Left ventricle myocardium inferior (tissue), 1 donor: ENCODE data around the gene BMPER. TPM values are rescaled to one million over a fixed set of nuclear protein-coding genes. Genes with fewer than 3 reads are reported as not detected.

Experiments
- DNase-seq: peaks from one replicate; pipeline ENCODE4 v3.0.0-alpha.2; 2020
- H3K27ac ChIP-seq: fragments of 200-600 bp; replicated peaks from 2 replicates; pipeline ENCODE4 v1.8.0; 2021
- H3K27me3 ChIP-seq: fragments of 200-600 bp; 2 replicates; pipeline ENCODE4 v1.8.0; 2021; ENCODE audit warnings: low read depth
- H3K36me3 ChIP-seq: fragments of 200-600 bp; 2 replicates; pipeline ENCODE4 v1.8.0; 2021
- H3K4me1 ChIP-seq: fragments of 200-600 bp; 2 replicates; pipeline ENCODE4 v1.8.0; 2021
- H3K4me3 ChIP-seq: fragments of 200-600 bp; 2 replicates; pipeline ENCODE4 v1.8.0; 2021; ENCODE audit warnings: mild to moderate bottlenecking, moderate library complexity
- H3K9me3 ChIP-seq: fragments of 200-600 bp; replicated peaks from 2 replicates; pipeline ENCODE4 v1.8.0; 2021
- intact Hi-C: fragments of 100-400 bp; cut with micrococcal nuclease; formaldehyde crosslinking; loops from one replicate; pipeline ENCODE4 v1.11.0; 2022
- total RNA-seq: library from RNA; stranded (reverse); fragmentation: NEBNext Ultra II Directional; extraction: Animal tissue kit (Norgen Biotek cat#: 25700); gene quantifications from one replicate; pipeline ENCODE4 v1.2.1, GENCODE V29; 2021
- TF ChIP-seq, protein P1 (sequence below): fragments of 200-600 bp; IDR thresholded peaks from 2 replicates; pipeline ENCODE4 v1.8.0; 2021; ENCODE audit warnings: antibody characterized with exemption, mild to moderate bottlenecking, borderline replicate concordance
- donor health status: DM: no; HTN: yes; CAD: no; lungs with severe emphysema.

Gene BMPER
- total RNA-seq, 1 donor from 2014 or later = 2.9 TPM

DNA sequence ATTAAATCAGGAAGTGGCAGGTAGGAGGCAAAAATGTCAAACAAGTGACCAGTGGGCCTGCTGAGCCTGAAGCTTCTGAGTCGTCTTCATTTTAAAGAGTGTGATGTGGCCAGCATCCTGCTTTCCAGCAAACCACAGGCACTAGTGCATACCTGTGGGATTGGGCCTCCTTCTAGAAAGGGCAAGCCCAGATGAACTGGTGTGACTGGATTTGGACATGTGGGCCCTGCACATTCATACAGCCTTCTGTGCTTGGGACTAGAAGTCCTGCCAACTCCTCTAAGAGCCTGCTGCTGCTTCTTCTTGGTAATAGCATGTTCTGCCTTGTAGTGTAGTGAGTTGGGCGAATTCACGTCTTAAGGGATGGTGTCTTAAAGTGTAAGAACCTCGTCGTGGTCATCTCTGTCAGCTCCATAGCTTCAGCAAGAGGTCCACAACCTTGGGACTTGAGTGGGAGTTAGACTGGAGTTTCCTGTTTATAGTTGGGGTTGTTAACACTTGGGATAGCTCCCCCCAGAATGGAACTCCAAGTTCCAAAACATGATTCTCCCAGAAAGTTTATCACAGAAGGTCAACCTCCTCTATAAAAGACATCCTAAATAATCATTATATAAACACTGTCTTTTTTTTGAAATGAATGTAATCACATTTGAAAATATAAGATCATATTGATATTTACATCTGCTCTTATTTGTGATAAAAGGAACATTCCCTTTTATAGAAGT is 11.2 kb downstream of the BMPER start:
- Histone ChIP-seq H3K4me3 (no peak overlapping the region), H3K4me1 (peaks cover 9% of the 10 kb centered on the region), H3K27me3 (peaks cover 16% of the 10 kb centered on the region), H3K9me3 (no peaks in the 10 kb centered on the region), H3K27ac (no peak overlapping the region), H3K36me3 (no peaks in the 10 kb centered on the region)
- TF ChIP-seq, protein P1, sequence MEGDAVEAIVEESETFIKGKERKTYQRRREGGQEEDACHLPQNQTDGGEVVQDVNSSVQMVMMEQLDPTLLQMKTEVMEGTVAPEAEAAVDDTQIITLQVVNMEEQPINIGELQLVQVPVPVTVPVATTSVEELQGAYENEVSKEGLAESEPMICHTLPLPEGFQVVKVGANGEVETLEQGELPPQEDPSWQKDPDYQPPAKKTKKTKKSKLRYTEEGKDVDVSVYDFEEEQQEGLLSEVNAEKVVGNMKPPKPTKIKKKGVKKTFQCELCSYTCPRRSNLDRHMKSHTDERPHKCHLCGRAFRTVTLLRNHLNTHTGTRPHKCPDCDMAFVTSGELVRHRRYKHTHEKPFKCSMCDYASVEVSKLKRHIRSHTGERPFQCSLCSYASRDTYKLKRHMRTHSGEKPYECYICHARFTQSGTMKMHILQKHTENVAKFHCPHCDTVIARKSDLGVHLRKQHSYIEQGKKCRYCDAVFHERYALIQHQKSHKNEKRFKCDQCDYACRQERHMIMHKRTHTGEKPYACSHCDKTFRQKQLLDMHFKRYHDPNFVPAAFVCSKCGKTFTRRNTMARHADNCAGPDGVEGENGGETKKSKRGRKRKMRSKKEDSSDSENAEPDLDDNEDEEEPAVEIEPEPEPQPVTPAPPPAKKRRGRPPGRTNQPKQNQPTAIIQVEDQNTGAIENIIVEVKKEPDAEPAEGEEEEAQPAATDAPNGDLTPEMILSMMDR = no peak
- intact Hi-C loops = no loop called here
- no peak for DNase-seq

DNA sequence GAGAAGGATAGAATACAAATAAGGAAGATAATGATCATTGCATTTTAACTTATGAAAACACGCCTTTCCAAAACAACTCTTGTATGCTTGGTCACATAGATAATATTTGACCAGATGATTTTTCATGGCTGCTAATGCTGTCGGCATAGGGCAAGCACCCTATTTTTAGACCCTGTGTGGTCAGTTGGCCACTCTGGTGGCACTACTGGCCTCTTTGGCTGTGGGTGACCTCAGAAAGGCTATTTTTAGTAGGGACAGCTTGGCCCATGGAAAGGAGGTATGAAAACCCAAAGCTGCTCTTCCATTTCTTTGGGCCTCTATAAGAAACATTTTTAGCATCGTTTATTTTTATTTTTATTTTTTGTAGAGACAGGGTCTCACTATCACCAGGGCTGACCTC is 12.3 kb downstream of the BMPER start:
- Histone ChIP-seq H3K27ac (no peak overlapping the region), H3K36me3 (no peaks in the 10 kb centered on the region), H3K9me3 (no peaks in the 10 kb centered on the region), H3K4me3 (no peak overlapping the region), H3K27me3 (peaks cover 26% of the 10 kb centered on the region), H3K4me1 (peaks cover 14% of the 10 kb centered on the region)
- DNase-seq = no peak
- TF ChIP-seq, protein P1 = no peak
- intact Hi-C loops = no loop called here

DNA sequence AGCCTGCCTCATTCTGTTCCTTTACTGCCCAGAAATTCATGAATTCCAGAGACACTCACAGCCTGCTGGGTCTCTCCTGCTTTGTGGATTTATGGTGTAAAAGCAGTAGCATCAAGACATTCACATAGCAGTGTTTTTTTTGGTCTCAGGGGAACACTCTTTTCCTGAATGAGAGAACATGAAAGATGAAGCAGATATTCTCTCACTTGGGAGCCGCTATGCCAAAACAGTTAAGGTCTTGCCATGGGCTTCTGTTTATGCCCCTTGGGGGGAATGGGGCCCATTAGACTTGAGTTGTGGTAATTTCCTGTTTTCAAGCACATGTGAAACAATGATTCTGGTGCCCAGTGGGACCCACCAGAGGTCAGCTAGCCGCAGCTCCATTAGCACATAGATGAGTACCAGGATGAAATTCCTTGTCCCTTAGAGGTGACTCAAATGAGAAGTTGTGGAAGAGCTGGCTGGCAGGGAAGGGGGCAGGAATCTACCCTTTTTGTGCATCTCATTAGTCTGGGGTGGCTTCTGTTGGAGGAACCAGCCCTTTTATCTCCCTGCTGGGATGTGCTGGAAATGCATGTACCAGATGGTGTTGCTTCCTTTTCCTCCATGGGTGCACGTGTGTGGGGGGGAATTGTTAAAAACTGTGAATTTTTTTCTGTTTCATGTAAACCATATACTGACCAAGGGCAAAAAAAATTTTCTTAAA is 13.3 kb downstream of the BMPER start:
- Histone ChIP-seq H3K4me3 (no peak overlapping the region), H3K27me3 (peaks cover 35% of the 10 kb centered on the region), H3K36me3 (no peaks in the 10 kb centered on the region), H3K4me1 (peaks cover 14% of the 10 kb centered on the region), H3K9me3 (no peaks in the 10 kb centered on the region), H3K27ac (no peak overlapping the region)
- intact Hi-C loops = no loop called here
- TF ChIP-seq, protein P1 = no peak
- DNase-seq = no peak

DNA sequence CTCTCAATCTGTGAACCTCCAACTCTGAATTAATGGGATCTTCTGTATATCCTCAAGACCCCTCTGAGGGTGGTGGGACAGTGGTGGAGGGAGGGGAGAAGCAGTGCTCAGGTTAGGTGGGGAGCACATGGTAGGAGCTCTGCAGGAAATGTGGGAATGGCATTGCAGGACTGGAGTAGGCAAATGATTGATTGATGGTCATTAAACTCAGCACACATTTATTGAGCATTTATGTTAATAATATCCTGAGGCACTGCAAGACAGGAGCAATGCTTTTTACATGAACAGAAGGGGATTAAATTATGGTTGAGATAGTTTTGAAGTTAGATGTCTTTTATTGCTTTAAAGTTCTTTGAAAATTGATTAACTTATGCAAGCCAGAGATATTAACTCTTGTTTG is 14.1 kb downstream of the BMPER start:
- TF ChIP-seq, protein P1 = no peak
- H3K36me3 ChIP-seq = no peaks in the 10 kb centered on the region
- intact Hi-C loops = no loop called here

DNA sequence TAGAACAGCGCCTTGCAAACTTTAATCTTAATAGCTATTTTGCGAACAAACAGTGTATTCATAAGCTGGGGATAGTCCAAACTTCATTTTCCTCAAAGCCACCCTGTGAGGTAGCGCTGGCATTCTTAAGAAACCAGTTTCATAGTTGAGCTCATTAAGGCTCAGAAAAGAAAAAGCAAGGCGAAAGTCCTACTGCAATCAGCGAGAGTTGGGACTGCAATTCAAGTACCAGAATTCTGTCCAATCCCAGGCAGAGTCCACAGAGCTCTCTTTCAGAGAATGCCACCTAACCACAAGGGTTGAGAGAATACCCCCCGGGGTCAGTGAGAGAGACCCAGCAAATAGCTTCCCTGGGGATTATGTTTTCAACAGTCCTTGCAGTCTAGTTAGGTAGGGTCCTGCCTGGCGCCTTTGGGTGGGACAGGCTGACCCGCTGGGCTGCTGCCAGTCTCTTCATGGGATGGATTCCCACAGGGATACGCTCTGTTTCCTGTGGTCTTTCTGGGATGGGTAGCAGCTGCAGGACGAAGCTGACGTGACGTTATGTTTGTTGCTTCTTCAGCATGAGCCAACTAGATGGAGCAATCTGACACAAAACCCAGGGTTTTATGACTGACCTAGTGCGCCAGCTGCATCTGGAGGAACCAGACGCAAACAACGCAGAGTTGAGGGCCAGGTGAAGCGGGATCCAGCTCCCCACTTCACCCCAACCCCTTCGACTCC is 16.0 kb downstream of the BMPER start:
- Histone ChIP-seq H3K4me3 (no peak overlapping the region), H3K27me3 (peaks cover 48% of the 10 kb centered on the region), H3K36me3 (no peaks in the 10 kb centered on the region), H3K9me3 (no peaks in the 10 kb centered on the region), H3K27ac (peak overlapping the region; percentile 55), H3K4me1 (peaks cover 14% of the 10 kb centered on the region)
- TF ChIP-seq, protein P1 = no peak
- DNase-seq = peak; percentile 57
- intact Hi-C loops = no loop called here

More for the DNA sequence above, 14.1 kb downstream of the BMPER start:
- no peak for DNase-seq
- no peaks in the 10 kb centered on the region for H3K9me3 ChIP-seq
- H3K4me3 ChIP-seq = no peak overlapping the region
- H3K27ac ChIP-seq = no peak overlapping the region
- peaks cover 44% of the 10 kb centered on the region for H3K27me3 ChIP-seq
- H3K4me1 ChIP-seq = peaks cover 14% of the 10 kb centered on the region
